ENCODE results near the gene ST6GAL1. TPM values are rescaled to one million over a fixed set of nuclear protein-coding genes. Genes with fewer than 3 reads are reported as not detected.

The ST6GAL1 gene
- total and polyA plus RNA-seq, 2 experiments from 2014 or later: 17.6 to 65.1 TPM

DNA sequence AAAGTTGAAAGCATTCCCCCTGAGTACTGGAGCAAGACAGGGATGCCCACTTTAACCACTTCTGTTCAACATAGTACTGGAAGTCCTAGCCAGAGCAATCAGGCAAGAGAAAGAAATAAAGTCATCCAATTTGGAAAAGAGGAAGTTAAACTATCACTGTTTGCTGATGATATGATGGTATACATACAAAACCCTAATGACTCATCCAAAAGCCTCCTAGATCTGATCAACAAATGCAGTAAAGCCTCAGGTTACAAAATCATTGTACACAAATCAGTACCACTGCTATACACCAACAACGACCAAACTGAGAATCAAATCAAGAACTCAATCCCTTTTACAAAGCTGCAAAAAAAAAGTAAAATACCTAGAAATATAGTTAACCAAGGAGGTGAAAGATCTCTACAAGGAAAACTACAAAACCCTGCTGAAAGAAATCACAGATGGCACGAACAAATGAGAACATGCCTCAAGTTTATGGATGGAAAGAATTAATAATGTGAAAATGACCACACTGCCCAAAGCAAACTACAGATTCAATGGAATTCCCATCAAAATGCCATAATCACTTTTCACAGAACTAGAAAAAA lies 168.7 kb downstream of the ST6GAL1 start (continued):
- TF ChIP-seq, protein P1, sequence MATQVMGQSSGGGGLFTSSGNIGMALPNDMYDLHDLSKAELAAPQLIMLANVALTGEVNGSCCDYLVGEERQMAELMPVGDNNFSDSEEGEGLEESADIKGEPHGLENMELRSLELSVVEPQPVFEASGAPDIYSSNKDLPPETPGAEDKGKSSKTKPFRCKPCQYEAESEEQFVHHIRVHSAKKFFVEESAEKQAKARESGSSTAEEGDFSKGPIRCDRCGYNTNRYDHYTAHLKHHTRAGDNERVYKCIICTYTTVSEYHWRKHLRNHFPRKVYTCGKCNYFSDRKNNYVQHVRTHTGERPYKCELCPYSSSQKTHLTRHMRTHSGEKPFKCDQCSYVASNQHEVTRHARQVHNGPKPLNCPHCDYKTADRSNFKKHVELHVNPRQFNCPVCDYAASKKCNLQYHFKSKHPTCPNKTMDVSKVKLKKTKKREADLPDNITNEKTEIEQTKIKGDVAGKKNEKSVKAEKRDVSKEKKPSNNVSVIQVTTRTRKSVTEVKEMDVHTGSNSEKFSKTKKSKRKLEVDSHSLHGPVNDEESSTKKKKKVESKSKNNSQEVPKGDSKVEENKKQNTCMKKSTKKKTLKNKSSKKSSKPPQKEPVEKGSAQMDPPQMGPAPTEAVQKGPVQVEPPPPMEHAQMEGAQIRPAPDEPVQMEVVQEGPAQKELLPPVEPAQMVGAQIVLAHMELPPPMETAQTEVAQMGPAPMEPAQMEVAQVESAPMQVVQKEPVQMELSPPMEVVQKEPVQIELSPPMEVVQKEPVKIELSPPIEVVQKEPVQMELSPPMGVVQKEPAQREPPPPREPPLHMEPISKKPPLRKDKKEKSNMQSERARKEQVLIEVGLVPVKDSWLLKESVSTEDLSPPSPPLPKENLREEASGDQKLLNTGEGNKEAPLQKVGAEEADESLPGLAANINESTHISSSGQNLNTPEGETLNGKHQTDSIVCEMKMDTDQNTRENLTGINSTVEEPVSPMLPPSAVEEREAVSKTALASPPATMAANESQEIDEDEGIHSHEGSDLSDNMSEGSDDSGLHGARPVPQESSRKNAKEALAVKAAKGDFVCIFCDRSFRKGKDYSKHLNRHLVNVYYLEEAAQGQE (IDR thresholded peaks at IDR 0.05; ENCODE audit: unreplicated experiment): no peak
- TF ChIP-seq JUNB (IDR thresholded peaks at IDR 0.05; ENCODE audit: unreplicated experiment): no peak
- TF ChIP-seq, protein P2, sequence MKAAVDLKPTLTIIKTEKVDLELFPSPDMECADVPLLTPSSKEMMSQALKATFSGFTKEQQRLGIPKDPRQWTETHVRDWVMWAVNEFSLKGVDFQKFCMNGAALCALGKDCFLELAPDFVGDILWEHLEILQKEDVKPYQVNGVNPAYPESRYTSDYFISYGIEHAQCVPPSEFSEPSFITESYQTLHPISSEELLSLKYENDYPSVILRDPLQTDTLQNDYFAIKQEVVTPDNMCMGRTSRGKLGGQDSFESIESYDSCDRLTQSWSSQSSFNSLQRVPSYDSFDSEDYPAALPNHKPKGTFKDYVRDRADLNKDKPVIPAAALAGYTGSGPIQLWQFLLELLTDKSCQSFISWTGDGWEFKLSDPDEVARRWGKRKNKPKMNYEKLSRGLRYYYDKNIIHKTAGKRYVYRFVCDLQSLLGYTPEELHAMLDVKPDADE (IDR thresholded peaks at IDR 0.05): no peak

DNA sequence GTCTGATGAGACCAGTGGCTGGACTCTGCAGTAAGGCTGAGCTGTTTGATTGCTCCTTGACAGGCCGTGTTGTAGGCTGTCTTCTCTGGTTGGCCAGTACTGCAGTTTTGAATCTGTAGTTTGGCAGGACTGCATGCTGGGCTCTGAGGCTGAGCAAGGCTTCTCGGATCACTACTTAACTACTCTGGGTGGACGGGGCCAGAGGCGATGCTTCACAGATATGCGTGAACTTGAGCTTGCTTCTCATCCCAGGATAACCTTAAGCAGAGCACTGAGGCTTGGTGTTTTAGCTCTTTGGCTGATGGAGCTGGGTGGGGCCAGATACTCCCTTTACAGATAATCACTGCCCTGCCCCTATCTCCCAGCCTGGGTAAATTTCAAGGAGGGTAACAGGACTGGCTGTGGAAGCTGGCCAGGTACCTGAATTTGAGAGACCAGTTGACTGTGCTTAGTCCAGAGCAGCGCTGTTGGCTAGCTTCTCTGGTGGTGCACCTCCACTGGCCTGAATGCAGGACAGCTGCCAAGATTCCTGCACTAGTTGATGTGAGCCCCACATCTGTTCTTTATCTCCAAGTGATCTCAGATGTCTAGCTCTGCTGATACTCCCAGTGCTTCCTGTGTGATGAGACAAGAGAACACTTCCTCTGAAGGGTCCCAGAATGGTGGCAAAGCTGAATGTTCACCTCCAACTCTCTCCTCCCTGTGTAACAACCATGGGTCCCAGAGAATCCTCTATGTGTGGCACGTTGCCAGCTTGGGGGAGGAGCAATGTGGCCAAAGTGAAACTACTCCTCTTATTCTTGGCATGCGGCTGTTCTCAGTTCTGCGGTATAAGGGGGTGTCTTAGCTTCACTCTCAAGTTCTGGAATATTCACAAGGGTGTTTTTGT lies 171.1 kb downstream of the ST6GAL1 start:
- no peaks in the 10 kb centered on the region for H3K79me2 ChIP-seq (replicated peaks; ENCODE audit: insufficient read depth)
- DNase-seq (ENCODE audit: low spot score) (no peak), ATAC-seq (peak; percentile 51)
- Mint-ChIP-seq H3K4me3 (no peak overlapping the region), H3K9me3 (no peaks in the 10 kb centered on the region), H3K36me3 (ENCODE audit: low read depth) (peaks cover 9% of the 10 kb centered on the region; the same call in 1 of the 3 replicates), H3K4me1 (peaks cover 11% of the 10 kb centered on the region), H3K27ac (no peak overlapping the region), H3K27me3 (ENCODE audit: insufficient read depth, low read depth, poor library complexity) (peaks cover 2% of the 10 kb centered on the region)
- H3K9me2 ChIP-seq (ENCODE audit: insufficient read depth): no peaks in the 10 kb centered on the region
- H3F3A ChIP-seq (replicated peaks; ENCODE audit: low read depth): peaks cover 7% of the 10 kb centered on the region; the same call in 1 of the 2 replicates
- no peaks in the 10 kb centered on the region for H4K20me1 ChIP-seq (replicated peaks; ENCODE audit: insufficient read depth)
- no peaks in the 10 kb centered on the region for H3K36me3 ChIP-seq (ENCODE audit: insufficient read depth)
- peaks cover 11% of the 10 kb centered on the region; the same call in 1 of the 2 replicates for H3K4me1 ChIP-seq (ENCODE audit: insufficient read depth)
- no peak overlapping the region for H2AFZ ChIP-seq
- H3K4me2 ChIP-seq: no peak overlapping the region
- no peaks in the 10 kb centered on the region for H3K27me3 ChIP-seq (ENCODE audit: insufficient read depth)
- H3K4me3 ChIP-seq: no peak overlapping the region
- no peak overlapping the region for H3K27ac ChIP-seq (ENCODE audit: low read depth)
- no peak for TF ChIP-seq ZNF331 (CRISPR knock-in tag; IDR thresholded peaks at IDR 0.05; ENCODE audit: low read depth)
- TF ChIP-seq, protein P2 (IDR thresholded peaks at IDR 0.05): no peak
- TF ChIP-seq CREB1 (CRISPR knock-in tag; IDR thresholded peaks at IDR 0.05; ENCODE audit: low read depth): no peak
- TF ChIP-seq POLR2AphosphoS5 (IDR thresholded peaks at IDR 0.05; ENCODE audit: low read depth): no peak
- TF ChIP-seq EZH2phosphoT487 (IDR thresholded peaks at IDR 0.05; ENCODE audit: unreplicated experiment): no peak
- no peak for TF ChIP-seq NANOG (IDR thresholded peaks at IDR 0.05; ENCODE audit: borderline replicate concordance)
- TF ChIP-seq JUNB (IDR thresholded peaks at IDR 0.05; ENCODE audit: unreplicated experiment): no peak
- no peak for TF ChIP-seq EZH2 (IDR thresholded peaks at IDR 0.05; ENCODE audit: low read depth, unreplicated experiment)
- TF ChIP-seq, protein P1 (IDR thresholded peaks at IDR 0.05; ENCODE audit: unreplicated experiment): no peak
- no peak for TF ChIP-seq STAT1 (IDR thresholded peaks at IDR 0.05; ENCODE audit: unreplicated experiment)
